HG02571 (cell line): ENCODE results near the gene PCBP1.
"Not testable (repeated sequence)": the region's sequence is repeated elsewhere in the genome, so short reads cannot be mapped to it uniquely, and the experiment has no call there.

Experiments
- ATAC-seq: cut with Tn5 transposase; IDR thresholded peaks from one replicate; pipeline ENCODE4 v1.9.1; 2021; ENCODE audit warnings: mild to moderate bottlenecking, moderate library complexity; ENCODE audit not compliant: unreplicated experiment

Gene PCBP1

DNA sequence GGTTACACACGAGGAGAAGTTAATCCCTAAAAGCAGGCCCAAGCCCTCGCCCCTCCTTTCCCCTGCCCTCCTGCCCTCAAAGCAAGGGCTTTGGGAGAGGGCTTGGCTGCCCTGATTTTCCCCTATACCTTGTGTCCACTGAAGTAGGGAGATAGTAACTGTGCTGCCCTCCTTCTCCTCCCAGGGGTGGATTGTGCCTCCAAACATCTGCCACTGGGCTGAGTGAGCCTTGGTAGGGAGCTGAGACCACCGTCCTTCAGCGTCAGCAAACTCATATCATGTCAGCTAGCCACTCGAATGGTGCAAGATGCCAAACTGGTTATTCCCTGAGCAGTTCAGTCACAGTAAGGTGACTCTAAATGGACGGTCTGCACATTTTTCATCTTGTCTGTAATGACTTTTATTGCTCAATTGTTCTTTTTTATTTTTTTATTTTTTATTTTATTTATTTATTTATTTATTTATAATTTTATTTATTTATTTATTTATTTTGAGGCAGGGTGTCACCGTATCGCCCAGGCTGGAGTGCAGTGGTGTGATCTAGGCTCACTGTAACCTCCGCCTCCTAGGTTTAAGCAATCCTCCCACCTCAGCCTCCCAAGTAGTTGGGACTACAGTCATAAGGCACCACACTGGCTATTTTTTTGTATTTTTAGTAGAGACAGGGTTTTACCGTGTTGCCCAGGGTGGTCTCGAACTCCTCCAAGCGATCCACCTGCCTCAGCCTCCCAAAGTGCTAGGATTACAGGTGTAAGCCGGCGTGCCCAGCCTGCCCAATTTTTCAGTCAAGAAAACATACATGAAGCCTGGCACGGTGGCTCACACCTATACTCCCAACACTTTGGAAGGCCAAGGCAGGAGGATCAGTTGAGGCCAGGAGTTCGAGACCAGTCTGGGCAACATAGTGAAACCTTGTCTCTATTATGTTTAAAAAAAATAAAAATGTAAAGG lies 8.7 kb downstream of the PCBP1 start:
- no peak for ATAC-seq

GRCh38 chr2:70098032-70098431 lies 10.8 kb downstream of the PCBP1 start:
- ATAC-seq = no peak

GRCh38 chr2:70099270-70099669 lies 12.0 kb downstream of the PCBP1 start:
- no peak for ATAC-seq

GRCh38 chr2:70101174-70101573 lies 13.9 kb downstream of the PCBP1 start:
- no peak for ATAC-seq

GRCh38 chr2:70101686-70102085 lies 14.4 kb downstream of the PCBP1 start:
- ATAC-seq = not testable (repeated sequence)

DNA sequence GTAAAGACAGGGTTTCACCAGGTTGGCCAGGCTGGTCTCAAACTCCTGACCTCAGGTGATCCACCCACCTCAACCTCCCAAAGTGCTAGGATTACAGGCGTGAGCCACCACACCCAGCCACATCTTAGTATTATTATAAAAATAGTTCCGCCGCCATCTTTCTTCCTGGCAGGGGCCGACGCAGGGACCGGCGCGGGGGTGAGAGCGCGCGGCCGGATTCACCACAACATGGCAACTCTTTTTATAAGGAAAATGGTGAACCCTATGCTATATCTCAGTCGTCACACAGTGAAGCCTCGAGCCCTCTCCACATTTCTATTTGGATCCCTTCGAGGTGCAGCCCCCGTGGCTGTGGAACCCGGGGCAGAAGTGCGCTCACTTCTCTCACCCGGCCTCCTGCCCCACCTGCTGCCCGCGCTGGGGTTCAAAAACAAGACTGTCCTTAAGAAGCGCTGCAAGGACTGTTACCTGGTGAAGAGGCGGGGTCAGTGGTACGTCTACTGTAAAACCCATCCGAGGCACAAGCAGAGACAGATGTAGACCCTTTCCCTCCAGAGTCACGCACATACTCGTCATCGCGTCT lies 15.1 kb downstream of the PCBP1 start:
- not testable (repeated sequence) for ATAC-seq

DNA sequence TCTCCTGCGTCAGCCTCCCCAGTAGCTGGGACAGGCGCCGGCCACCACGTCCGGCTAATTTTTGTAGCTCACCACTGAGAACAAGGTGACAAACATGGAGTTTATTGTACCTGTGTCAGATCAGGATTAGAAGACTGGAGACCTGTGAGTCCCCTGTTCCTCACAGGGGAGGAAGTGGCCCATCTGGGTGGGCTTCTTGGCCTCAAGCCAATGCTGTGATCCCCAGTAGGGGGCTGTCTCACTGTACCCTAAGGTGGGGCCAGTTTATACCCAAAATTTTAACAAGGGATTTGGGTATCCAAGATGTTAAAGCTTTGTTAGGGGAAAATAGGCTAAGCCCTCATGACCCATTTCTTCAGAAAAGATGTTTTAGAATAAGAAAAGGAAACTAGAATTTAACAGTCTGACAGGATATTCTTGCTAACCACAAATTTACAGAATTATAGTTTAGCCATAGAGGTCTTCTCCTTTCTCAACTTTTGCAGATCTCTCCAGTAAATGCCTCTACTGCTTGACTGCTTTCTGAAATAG lies 16.3 kb downstream of the PCBP1 start:
- no peak for ATAC-seq

DNA sequence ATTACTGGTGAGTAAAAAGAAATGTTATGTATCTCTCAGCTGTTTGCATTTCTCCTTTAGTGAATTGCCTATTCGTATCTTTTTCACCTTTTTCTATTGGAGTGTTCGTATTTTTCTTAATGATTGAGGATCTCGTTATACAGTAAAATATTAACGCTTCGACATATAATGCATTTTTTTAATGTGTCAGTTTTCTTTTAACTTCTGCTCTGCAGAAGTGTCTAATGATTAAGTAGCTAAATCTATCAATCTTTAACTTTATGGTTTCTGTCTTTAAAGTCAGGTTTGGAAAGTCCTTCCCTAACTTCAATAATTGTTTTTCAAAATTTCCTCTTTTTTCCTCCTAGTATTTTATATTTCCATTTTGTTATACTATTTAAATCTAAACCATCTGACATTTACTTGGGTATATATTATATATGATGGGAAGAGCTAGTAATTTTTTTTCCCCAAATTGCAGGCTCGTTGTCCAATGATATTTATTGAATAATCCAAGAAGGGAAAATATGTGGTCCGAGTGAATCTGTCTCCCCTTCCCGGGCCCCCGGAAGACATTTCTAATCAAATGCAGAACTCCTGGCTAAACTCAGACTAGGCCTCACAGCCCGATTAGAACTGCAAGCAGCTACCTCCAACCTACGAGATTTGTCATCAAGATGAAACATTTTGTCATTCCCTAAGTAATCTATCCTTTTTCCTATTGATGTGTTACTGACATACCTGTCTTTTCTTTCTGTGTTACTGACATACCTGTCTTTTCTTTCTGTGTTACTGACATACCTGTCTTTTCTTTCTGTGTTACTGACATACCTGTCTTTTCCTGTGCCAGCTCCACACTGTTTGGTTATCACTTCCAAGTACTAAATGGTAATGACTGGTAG lies 17.2 kb downstream of the PCBP1 start:
- ATAC-seq = no peak

DNA sequence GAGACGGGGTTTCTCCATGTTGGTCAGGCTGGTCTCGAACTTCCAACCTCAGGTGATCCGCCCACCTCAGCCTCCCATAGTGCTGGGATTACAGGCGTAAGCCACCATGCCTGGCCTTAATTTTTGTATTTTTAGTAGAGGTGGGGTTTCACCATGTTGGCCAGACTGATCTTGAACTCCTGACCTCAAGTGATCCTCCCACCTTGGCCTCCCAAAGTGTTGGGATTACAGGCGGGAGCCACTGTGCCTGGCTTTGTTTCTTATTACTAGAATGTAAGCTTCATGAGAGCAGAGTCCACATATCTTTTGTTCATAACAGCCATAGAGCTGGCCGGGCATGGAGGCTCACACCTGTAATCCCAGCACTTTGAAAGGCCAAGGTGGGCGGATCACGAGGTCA lies 18.9 kb downstream of the PCBP1 start:
- not testable (repeated sequence) for ATAC-seq

GRCh38 chr2:70110397-70110796 lies 23.1 kb downstream of the PCBP1 start:
- ATAC-seq = not testable (repeated sequence)

GRCh38 chr2:70111752-70112591 lies 24.7 kb downstream of the PCBP1 start:
- no peak for ATAC-seq

DNA sequence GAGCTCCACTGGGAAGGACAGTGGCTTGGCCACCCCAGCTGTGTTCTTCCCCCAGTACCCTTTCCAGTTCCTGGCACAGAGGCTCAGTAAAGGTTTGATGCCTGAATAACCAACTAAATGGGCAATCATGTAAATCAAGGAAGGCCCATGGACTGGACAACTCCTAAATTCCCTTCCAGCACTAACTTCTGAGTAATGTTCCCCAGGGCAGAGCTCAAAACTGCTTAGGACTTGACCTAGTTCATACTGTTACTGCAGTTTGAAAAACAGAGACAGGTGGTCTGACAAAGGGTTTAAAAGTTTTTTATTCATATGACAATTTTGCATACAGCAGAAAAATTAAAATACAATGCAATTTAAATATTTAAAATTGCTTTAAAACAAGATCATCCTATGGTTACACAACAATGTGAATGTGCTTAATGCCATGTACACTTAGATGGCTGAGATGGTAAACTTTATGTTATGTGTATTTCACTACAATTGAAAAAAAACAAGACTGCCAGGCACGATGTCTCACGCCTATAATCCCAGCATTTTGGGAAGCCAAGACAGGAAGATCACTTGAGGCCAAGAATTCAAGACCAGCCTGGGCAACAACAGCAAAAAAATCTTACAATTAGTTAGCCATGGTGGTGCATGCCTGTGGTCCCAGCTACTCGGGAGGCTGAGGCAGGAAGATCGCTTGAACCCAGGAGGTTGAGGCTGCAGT lies 26.2 kb downstream of the PCBP1 start:
- no peak for ATAC-seq

DNA sequence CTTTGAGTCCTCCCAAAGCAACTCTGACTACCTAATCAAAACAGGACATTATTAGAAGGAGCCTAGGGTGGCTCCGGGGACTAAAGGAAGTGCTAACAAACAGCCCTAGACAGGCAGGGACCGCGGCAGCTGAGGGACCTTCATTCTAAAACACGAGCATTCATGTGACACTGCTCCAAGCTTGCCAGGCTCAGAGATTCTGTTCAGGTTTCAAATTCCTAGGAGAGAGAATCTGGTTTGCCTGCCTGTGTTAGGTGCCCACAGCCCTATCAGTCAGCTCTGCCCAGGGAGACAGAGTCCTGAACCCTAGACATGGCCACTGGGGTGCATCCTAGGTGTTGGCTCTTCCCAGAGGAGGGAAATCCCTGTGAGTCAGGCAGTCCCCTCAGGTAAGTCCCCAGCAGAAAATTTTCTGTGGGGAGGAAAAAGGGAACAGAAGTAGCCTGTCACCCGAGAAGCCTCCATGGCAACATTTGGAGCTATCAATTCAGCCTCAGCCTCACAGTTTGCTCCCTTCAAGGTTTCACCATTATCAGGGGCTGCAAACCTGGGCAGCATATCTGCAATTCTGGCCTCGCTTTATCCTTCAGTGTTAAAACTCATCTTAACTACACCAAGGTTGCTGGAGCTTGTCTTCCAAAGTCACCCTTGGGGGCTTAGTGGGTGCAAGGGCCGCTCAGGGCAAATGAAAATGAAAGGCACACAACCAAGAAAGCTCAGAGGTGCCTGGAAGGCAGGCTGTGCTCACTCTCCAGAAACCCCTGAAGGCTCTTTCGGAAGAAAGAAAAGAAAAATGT lies 28.6 kb downstream of the PCBP1 start:
- peak; percentile 66 for ATAC-seq

DNA sequence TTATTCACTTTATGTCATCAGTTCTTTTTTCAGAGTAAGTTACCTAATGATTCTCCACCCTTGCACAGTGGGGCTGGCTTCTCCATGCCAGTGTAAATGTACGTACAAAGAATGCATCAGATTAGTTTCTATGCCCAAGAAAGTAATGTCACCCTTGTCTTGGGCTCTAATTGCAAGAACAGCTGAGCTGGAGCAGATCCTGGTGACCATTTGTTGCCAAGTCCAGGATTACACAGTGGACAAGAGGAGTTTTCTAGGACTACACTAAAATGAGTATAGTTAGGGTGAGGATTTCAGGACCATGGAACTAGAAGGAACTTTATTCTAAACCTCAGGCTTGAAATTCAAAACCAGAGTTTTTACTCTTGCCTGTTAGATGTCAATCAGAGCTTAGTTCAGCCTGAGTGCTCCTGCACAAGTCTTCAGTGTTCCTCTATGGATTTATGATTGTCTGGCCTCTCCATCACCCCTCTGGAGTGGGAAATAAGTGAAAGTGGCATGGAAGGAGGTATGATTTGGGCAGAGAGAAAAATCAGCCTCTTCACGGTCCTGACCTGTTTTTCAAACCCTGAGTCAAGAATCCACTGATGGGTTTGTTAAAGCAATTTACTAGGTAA lies 29.8 kb downstream of the PCBP1 start:
- no peak for ATAC-seq

DNA sequence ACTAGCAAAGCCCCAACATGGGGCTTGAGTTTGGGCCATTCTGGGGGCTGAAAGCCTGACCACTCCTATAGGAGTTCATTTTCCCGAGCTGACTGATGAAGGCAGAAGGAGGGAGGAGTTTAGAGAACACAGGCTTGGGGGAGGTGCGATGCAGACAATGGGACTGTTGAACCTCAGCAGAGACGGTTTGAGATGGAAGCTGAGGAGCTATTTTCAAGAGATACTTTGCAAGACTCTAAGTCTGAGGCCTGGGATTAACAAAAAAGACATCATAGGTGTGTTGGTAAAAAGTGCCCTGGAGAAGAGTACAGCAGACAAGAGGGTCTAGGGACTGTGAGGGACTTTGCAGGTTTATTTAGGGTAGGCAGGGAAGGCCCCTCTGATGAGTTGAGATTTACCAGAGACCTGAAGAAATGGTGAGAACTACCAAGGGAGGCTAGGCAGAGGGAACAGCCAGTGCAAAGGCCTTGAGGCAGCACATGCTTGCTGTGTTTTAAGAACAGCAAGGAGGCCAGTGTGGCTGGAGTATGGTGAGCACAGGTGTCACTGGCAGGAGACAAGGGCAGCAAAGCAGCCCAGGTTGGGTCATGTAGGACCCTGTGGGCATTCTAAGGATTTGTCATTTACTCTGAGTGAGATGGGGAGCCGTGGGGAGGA lies 31.6 kb downstream of the PCBP1 start:
- no peak for ATAC-seq

GRCh38 chr2:70121627-70122372 lies 34.5 kb downstream of the PCBP1 start:
- no peak for ATAC-seq

DNA sequence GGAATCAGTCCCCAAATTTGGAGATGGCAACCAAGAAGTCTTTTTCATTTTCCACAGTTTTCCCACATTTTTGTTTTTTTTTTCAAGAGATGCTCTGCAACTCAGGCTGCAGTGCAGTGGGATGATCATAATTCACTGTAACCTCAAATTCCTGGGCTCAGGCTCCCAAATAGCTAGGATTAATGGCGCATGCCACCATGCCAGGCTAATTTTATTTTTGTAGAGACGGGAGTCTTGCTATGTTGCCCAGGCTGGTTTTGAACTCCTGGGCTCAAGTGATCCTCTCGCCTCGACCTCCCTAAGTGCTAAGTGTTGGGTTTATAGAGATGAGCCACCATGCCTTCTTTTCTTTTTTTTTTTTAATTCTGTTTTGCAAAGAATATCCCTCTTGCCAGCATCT lies 35.2 kb downstream of the PCBP1 start:
- no peak for ATAC-seq
